HG02852 (cell line): ENCODE measurements around the gene ALG1L2.
"Not testable (repeated sequence)": the region's sequence is repeated elsewhere in the genome, so short reads cannot be mapped to it uniquely, and the experiment has no call there.

Experiments used
- ATAC-seq: cut with Tn5 transposase; IDR thresholded peaks from one replicate; pipeline ENCODE4 v1.9.1; 2021; ENCODE audit warnings: mild to moderate bottlenecking, moderate library complexity; ENCODE audit not compliant: unreplicated experiment

ALG1L2 gene, protein sequence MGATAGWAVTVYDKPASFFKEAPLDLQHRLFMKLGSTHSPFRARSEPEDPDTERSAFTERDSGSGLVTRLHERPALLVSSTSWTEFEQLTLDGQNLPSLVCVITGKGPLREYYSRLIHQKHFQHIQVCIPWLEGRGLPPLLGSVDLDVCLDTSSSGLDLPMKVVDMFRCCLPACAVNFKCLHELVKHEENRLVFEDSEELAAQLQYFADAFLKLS

GRCh38 chr3:130081351-130081881 lies at the start of gene ALG1L2:
Gene ALG1L2, plus strand, starts transcription at chr3:130081831. Its CDS starts 186 bp downstream, at chr3:130082017.
- ATAC-seq, result no peak

DNA sequence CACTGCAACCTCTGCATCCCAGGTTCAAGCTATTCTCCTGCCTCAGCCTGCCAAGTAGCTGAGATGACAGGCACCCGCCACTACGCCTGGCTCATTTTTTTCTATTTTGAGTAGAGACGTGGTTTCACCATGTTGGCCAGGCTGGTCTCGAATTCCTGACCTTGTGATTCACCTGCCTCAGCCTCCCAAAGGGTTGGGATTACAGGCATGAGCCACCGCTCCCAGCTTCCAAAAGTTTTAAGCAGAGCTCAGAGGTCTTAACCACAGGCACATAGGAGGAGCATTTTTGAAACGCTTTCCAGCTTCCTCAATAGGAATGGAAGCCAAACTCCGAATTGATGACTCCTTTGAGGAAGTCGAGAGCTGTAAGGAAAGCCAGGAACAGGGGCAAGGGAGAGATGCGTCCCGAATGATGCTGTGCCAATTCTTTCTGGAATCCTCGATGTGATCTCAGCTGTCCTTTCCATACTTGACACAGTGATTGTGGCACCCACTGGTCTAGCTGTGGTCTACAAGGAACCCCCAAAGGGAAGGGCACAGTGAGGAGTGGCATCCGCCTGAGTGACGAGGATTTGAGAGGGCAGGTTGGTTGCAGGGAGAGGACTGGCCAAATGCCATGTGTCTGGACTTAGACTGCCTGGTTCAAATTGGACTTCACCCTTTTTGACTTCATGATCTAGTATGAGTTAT lies 44.4 kb upstream of the ALG1L2 start:
- not testable (repeated sequence) for ATAC-seq

DNA sequence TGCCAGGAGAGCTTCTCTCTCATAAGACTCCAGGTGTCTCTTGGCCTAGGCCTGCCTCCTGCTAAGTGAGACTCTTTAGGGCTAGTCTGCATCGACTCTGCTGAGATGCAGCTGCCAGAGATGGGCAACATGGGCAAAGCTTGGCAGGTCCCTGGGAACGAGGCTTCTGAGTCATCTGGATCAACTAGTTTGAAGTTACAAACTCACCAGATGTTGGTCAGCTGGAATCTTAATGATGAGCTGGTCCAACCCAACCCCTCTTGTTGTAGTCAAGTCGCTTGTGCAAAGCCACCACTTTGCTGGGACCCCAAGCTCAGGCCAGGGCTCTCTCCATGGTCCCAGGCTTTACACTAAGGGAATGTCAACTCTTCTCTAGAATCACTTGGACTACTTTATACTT lies 38.9 kb upstream of the ALG1L2 start:
- ATAC-seq, result not testable (repeated sequence)

DNA sequence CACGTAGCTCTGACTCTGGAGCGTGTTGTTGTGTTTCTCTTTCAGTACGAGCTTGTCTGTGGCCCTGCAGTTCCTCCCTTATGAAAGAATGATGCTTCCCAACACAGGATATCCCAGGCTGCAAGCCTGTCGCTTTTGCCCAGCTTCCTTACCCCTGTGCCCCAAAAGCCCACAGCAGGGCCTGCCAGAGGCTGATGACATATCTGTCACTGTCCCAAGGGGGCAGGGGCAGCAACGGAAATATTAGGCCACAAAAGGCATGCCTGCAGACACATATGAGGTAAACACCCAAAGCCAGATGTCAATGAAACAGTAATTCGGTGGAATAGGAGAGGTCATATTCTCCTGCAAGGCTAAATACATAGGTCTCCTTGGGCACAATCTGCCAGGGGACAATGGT lies 38.0 kb upstream of the ALG1L2 start:
- not testable (repeated sequence) for ATAC-seq

- ATAC-seq, result no peak
Measured at GRCh38 chr3:130044370-130044769, 37.3 kb upstream of the ALG1L2 start.

DNA sequence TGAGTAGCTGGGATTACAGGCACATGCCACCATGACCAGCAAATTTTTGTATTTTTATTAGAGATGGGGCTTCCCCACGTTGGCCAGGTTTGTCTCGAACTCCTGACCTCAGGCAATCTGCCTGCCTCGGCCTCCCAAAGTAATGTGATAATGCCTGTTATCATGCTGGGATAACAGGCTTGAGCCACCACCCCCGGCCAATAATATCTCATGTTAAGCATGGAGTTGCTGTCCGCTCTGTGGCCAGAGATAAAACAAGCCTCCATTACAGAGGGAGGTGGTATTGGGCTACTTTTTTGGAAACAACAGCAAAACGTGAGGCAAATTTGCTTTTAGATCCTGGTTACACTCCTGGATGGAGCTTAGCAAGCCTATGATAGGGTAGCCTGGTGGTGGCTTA lies 32.9 kb upstream of the ALG1L2 start:
- ATAC-seq, result no peak

DNA sequence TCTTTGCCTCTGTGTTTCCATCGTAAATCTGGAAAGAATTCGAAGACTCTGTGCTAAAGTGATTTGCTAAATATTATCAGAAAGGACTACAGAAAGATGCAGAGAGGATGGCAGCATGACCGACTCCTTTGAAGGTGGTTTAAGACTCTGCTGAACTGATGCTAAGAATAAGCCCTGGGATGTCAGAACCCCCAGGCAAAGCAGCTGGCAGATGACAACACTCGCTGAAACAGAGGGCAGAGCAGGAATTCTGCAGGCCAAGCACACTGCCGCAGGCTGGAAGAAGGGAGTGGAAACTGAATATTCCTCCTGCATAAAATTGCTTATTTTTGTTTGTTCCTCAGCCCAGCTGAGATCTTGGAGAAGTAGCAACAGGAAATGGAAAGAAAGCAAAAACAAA lies 29.3 kb upstream of the ALG1L2 start:
- ATAC-seq, result not testable (repeated sequence)

- not testable (repeated sequence) for ATAC-seq
Measured at GRCh38 chr3:130052965-130053364, 28.7 kb upstream of the ALG1L2 start.

DNA sequence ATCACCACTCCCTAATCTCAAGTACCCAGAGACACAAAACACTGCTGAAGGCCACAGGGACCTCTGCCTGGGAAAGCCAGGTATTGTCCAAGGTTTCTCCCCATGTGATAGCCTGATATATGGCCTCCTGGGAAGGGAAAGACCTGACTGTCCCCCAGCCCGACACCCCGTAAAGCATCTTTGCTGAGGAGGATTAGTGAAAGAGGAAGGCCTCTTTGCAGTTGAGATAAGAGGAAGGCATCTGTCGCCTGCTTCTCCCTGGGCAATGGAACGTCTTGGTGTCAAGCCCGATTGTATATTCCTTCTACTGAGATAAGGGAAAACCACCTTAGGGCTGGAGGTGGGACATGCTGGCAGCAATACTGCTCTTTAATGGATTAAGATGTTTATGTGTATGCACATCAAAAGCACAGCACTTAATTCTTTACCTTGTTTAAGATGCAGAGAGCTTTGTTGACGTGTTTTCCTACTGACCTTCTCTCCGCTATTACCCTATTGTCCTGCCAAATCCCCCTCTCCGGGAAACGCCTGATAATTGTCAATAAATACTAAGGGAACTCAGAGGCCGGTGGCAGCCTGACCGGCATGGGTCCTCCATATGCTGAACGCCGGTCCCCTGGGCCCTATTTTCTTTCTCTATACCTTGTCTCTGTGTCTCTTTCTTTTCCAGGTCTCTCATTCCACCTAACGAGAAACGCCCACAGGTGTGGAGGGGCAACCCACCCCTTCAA lies 23.9 kb upstream of the ALG1L2 start:
- ATAC-seq, result not testable (repeated sequence)

DNA sequence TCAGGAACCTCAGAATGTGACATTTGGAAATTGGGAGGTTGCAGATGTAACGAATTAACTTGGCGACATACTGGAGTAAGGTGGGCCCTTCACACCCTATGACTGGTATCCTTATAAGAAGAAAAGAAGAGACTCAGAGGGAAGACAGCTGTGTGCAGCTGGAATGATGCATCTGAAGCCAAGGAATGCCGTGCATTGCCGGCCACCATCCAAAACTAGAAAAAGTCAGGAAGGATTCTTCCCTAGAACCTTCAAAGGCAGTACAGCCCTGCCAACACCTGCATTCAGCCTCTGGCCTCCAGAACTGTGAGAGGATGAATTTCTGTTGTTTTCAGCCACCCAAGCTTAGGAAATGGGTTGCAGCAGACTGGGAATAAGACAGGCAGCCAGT lies 23.4 kb upstream of the ALG1L2 start:
- ATAC-seq, result not testable (repeated sequence)

- ATAC-seq, result not testable (repeated sequence)
Measured at GRCh38 chr3:130058716-130059115, 22.9 kb upstream of the ALG1L2 start.

DNA sequence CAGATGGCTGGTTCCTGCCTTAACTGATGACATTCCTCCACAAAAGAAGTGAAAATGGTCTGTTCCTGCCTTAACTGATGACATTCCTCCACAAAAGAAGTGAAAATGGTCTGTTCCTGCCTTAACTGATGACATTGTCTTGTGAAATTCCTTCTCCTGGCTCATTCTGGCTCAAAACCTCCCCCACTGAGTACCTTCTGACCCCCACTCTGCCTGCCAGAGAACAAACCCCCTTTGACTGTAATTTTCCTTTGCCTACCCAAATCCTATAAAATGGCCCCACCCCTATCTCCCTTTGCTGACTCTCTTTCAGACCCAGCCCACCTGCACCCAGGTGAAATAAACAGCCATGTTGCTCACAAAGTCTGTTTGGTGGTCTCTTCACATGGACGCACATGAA lies 22.5 kb upstream of the ALG1L2 start:
- ATAC-seq, result not testable (repeated sequence)

GRCh38 chr3:130073582-130073981 lies 8.0 kb upstream of the ALG1L2 start:
- ATAC-seq, result no peak

- no peak for ATAC-seq
Measured at GRCh38 chr3:130077636-130078035, 4.0 kb upstream of the ALG1L2 start.

- ATAC-seq, result not testable (repeated sequence)
Measured at GRCh38 chr3:130083363-130084090, 1.9 kb downstream of the ALG1L2 start.

DNA sequence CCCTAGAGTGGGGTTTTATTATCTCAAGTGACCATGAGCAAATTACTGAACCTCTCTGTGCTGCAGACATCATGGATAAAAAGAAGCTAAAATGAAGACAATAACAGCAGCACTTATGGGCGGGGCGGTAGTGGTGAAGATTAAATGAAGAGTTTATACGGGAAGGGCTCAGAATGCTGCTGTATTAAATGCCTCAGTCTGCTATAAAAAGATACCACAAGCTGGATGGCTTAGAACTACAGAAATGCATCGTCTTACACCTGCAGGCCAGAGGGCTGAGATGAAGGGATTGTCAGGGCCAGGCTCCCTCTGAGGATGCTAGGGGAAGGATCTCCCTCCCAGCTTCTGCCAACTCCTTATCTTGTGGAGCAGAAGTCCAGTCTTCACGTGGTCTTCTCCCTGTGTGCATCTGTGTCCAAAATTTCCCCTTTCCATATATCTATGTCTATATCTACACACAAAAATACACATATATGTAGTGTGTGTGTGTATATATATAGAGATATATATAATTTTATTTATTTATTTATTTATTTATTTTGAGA lies 2.9 kb downstream of the ALG1L2 start:
- ATAC-seq, result no peak

DNA sequence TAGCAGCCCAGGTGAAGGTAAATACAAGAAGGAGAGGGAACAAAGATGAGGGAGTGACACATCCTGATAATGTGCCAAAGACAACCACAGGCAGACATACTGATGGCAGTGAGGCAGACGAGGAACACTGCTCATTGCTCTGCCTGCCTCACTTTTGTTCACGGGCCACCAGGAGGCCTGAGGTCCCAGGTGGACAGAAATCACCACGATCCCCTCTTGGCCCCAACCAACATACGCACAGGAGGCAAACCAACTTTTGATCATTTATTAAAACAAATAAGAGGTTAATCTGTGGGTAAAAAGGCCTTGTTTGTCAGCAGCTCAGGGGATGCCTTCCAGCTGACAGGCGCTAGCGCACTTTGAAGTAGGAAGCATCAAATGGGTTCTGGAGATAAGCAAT lies 4.2 kb downstream of the ALG1L2 start:
- no peak for ATAC-seq

- ATAC-seq, result not testable (repeated sequence)
Measured at GRCh38 chr3:130086628-130087027, 5.0 kb downstream of the ALG1L2 start.

GRCh38 chr3:130088061-130088460 lies 6.4 kb downstream of the ALG1L2 start:
- ATAC-seq, result no peak

DNA sequence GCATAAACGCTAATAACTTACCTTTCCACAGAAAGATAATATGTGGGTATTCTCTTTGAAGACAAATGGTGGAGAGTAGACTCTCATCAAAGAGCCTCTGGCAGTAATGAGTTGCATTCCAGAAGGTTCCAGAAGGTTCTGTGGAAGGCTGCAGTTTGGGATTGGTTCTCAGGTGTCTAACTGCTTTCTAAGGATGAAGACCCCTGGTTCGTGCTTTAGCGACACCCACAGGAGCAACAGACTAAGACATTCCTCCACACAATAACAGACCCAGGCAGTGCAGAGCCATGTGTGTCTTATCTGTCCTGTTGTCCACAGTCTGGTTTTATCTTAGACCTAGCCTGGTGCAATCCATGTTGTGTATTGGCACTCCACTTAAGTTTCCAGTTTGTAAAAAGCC lies 9.1 kb downstream of the ALG1L2 start:
- ATAC-seq, result not testable (repeated sequence)

DNA sequence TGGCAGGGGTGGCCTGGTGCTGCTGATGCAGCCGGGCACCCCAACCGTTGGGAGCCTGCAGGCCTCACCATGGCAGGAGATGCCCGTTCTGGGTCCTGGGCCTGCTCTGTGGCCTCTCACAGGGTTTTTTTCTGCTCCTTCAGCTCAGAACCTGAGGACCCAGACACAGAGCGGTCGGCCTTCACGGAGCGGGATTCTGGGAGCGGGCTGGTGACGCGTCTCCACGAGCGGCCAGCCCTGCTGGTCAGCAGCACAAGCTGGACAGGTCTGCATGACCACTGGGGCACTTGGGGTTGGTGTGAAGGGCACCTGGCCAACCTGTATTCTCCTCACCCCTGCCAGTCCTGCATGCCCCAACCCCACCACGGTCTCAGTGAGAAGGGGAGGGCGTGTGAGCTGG lies 10.3 kb downstream of the ALG1L2 start:
- ATAC-seq, result no peak
